NCI-H2081 treated with DMSO at 0.1 percent for 48 hours (cell line): ENCODE measurements around the gene PACSIN2.
"Not testable (repeated sequence)": the region's sequence is repeated elsewhere in the genome, so short reads cannot be mapped to it uniquely, and the experiment has no call there.

Source experiments
- DNase-seq: peaks from one replicate; lab custom pipeline; 2025; lab: John Stamatoyannopoulos, UW

The PACSIN2 gene

GRCh38 chr22:42991010-42991651 is 23.8 kb downstream of the PACSIN2 start:
- DNase-seq: no peak

GRCh38 chr22:42990131-42990838 is 24.7 kb downstream of the PACSIN2 start:
- no peak for DNase-seq

- DNase-seq: no peak
Observed at GRCh38 chr22:42986115-42986514, 28.8 kb downstream of the PACSIN2 start.

- no peak for DNase-seq
Observed at GRCh38 chr22:42985531-42985905, 29.4 kb downstream of the PACSIN2 start.

- DNase-seq: no peak
Observed at GRCh38 chr22:42984814-42985530, 30.0 kb downstream of the PACSIN2 start.

GRCh38 chr22:42984397-42984796 is 30.6 kb downstream of the PACSIN2 start:
- no peak for DNase-seq

- DNase-seq: no peak
Observed at GRCh38 chr22:42983470-42983869, 31.5 kb downstream of the PACSIN2 start.

GRCh38 chr22:42979606-42980005 is 35.3 kb downstream of the PACSIN2 start:
- DNase-seq: no peak

GRCh38 chr22:42978453-42979103 is 36.4 kb downstream of the PACSIN2 start:
- no peak for DNase-seq

- no peak for DNase-seq
Observed at GRCh38 chr22:42977569-42977968, 37.4 kb downstream of the PACSIN2 start.

- no peak for DNase-seq
Observed at GRCh38 chr22:42976217-42976933, 38.6 kb downstream of the PACSIN2 start.

- DNase-seq: peak; percentile 3
Observed at GRCh38 chr22:42974223-42974622, 40.7 kb downstream of the PACSIN2 start.

GRCh38 chr22:42973536-42973881 is 41.4 kb downstream of the PACSIN2 start:
- no peak for DNase-seq

GRCh38 chr22:42972649-42973535 is 42.1 kb downstream of the PACSIN2 start:
- DNase-seq: no peak

GRCh38 chr22:42971473-42971860 is 43.5 kb downstream of the PACSIN2 start:
- DNase-seq: not testable (repeated sequence)

GRCh38 chr22:42970029-42970428 is 44.9 kb downstream of the PACSIN2 start:
- DNase-seq: no peak

GRCh38 chr22:42969348-42969975 is 45.5 kb downstream of the PACSIN2 start:
- no peak for DNase-seq

GRCh38 chr22:42967933-42968332 is 47.0 kb downstream of the PACSIN2 start:
- DNase-seq: no peak

- no peak for DNase-seq
Observed at GRCh38 chr22:42967005-42967404, 47.9 kb downstream of the PACSIN2 start.

- no peak for DNase-seq
Observed at GRCh38 chr22:42966497-42966896, 48.5 kb downstream of the PACSIN2 start.
